H9 (cell line): ENCODE data around the gene CALHM3. TPM values are rescaled to one million over a fixed set of nuclear protein-coding genes. Genes with fewer than 3 reads are reported as not detected.

Source experiments
- DNase-seq: peaks from one replicate; pipeline ENCODE4 v3.0.0-alpha.2; 2017
- H2AFZ ChIP-seq: one replicate; pipeline ENCODE4 v1.6.1; 2013; ENCODE audit warnings: mild to moderate bottlenecking, low read length, control low read depth, moderate library complexity
- H2AK5ac ChIP-seq: 2 replicates; pipeline ENCODE4 v1.6.1; 2013; ENCODE audit warnings: low read length, control low read depth, mixed read lengths; ENCODE audit not compliant: insufficient read length
- H2BK120ac ChIP-seq: one replicate; pipeline ENCODE4 v1.6.1; 2013; ENCODE audit warnings: low read depth, mild to moderate bottlenecking, low read length, control low read depth, inconsistent platforms; ENCODE audit not compliant: poor library complexity, severe bottlenecking
- H2BK12ac ChIP-seq: 2 replicates; pipeline ENCODE4 v1.6.1; 2013; ENCODE audit warnings: low read length, control low read depth, mixed read lengths, low read depth; ENCODE audit not compliant: insufficient read length
- H2BK15ac ChIP-seq: 2 replicates; pipeline ENCODE4 v1.6.1; 2013; ENCODE audit warnings: low read depth, low read length, control low read depth
- H2BK20ac ChIP-seq: one replicate; pipeline ENCODE4 v1.6.1; 2013; ENCODE audit warnings: low read depth, mild to moderate bottlenecking, low read length, control low read depth, inconsistent platforms; ENCODE audit not compliant: poor library complexity, severe bottlenecking
- H2BK5ac ChIP-seq: 2 replicates; pipeline ENCODE4 v1.6.1; 2013; ENCODE audit warnings: low read length, control low read depth, mixed read lengths; ENCODE audit not compliant: insufficient read length
- H3K14ac ChIP-seq: 2 replicates; pipeline ENCODE4 v1.6.1; 2013; ENCODE audit warnings: low read length, control low read depth; ENCODE audit not compliant: insufficient read depth
- H3K18ac ChIP-seq: 2 replicates; pipeline ENCODE4 v1.6.1; 2013; ENCODE audit warnings: low read depth, mild to moderate bottlenecking, mixed read lengths, low read length, control low read depth; ENCODE audit not compliant: insufficient read length
- H3K23ac ChIP-seq: 2 replicates; pipeline ENCODE4 v1.6.1; 2013; ENCODE audit warnings: low read length, control low read depth, mixed read lengths, low read depth; ENCODE audit not compliant: insufficient read length
- H3K23me2 ChIP-seq: 2 replicates; pipeline ENCODE4 v1.6.1; 2013; ENCODE audit warnings: low read depth, mild to moderate bottlenecking, mixed read lengths, low read length, control low read depth; ENCODE audit not compliant: insufficient read length, poor library complexity, severe bottlenecking
- H3K27ac ChIP-seq: 2 replicates; pipeline ENCODE4 v1.5.1; 2013; ENCODE audit warnings: low read length, control low read depth, mixed read lengths, low read depth; ENCODE audit not compliant: insufficient read length
- H3K27me3 ChIP-seq: 2 replicates; pipeline ENCODE4 v1.6.1; 2013; ENCODE audit warnings: low read length, control low read depth, inconsistent platforms; ENCODE audit not compliant: insufficient read depth
- H3K4ac ChIP-seq: 2 replicates; pipeline ENCODE4 v1.6.1; 2013; ENCODE audit warnings: low read depth, mild to moderate bottlenecking, control low read depth, inconsistent platforms, low read length, moderate library complexity
- H3K4me1 ChIP-seq: 2 replicates; pipeline ENCODE4 v1.6.1; 2013; ENCODE audit warnings: low read length, control low read depth, inconsistent platforms; ENCODE audit not compliant: insufficient read depth
- H3K4me2 ChIP-seq: 2 replicates; pipeline ENCODE4 v1.6.1; 2013; ENCODE audit warnings: low read length, control low read depth, mixed read lengths; ENCODE audit not compliant: insufficient read length, insufficient read depth
- H3K56ac ChIP-seq: 2 replicates; pipeline ENCODE4 v1.6.1; 2013; ENCODE audit warnings: low read depth, mild to moderate bottlenecking, mixed read lengths, low read length, control low read depth; ENCODE audit not compliant: insufficient read length
- H3K79me1 ChIP-seq: 2 replicates; pipeline ENCODE4 v1.6.1; 2013; ENCODE audit warnings: low read depth, mild to moderate bottlenecking, moderate library complexity, low read length, control low read depth, inconsistent platforms; ENCODE audit not compliant: insufficient read depth, poor library complexity, severe bottlenecking
- H3K79me2 ChIP-seq: 2 replicates; pipeline ENCODE4 v1.6.1; 2013; ENCODE audit warnings: low read length, control low read depth, inconsistent platforms; ENCODE audit not compliant: insufficient read depth
- H3K9ac ChIP-seq: 2 replicates; pipeline ENCODE4 v1.6.1; 2013; ENCODE audit warnings: low read length, control low read depth, mixed read lengths; ENCODE audit not compliant: insufficient read length; ENCODE audit errors: extremely low read depth
- H3K9me3 ChIP-seq: one replicate; pipeline ENCODE4 v1.6.1; 2013; ENCODE audit warnings: low read depth, low read length, inconsistent platforms; ENCODE audit not compliant: control insufficient read depth
- H3T11ph ChIP-seq: one replicate; pipeline ENCODE4 v1.6.1; 2013; ENCODE audit warnings: mild to moderate bottlenecking, low read length, control low read depth, inconsistent platforms
- H4K20me1 ChIP-seq: one replicate; pipeline ENCODE4 v1.6.1; 2013; ENCODE audit not compliant: control insufficient read depth, insufficient read length, insufficient read depth
- H4K5ac ChIP-seq: 2 replicates; pipeline ENCODE4 v1.6.1; 2013; ENCODE audit warnings: low read depth, mild to moderate bottlenecking, mixed read lengths, low read length, control low read depth; ENCODE audit not compliant: insufficient read length
- H4K8ac ChIP-seq: replicated peaks from 2 replicates; pipeline ENCODE4 v1.6.1; 2013; ENCODE audit warnings: low read length, control low read depth, mixed read lengths, low read depth; ENCODE audit not compliant: insufficient read length
- H4K91ac ChIP-seq: 2 replicates; pipeline ENCODE4 v1.6.1; 2013; ENCODE audit warnings: low read depth, mild to moderate bottlenecking, moderate library complexity, mixed read lengths, low read length, control low read depth; ENCODE audit not compliant: insufficient read length
- H3K27ac Mint-ChIP-seq, 3 experiments: 2 replicates in 2 of 3; 3 replicates in 1 of 3; pipeline ENCODE4 v1.8.0; 2020 to 2021; ENCODE audit warnings: mixed read lengths in 3 of 3, mild to moderate bottlenecking in 1 of 3, moderate library complexity in 1 of 3
- H3K27me3 Mint-ChIP-seq: 2 replicates; pipeline ENCODE4 v1.8.0; 2021; ENCODE audit warnings: low read depth, mild to moderate bottlenecking, moderate library complexity, mixed read lengths
- H3K36me3 Mint-ChIP-seq, 3 experiments: 2 replicates in 2 of 3; 3 replicates in 1 of 3; pipeline ENCODE4 v1.8.0; 2020 to 2021; ENCODE audit warnings: low read depth in 3 of 3, mixed read lengths in 3 of 3; ENCODE audit not compliant: insufficient read depth in 1 of 3
- H3K4me1 Mint-ChIP-seq, 2 experiments: 2 replicates each; pipeline ENCODE4 v1.8.0; 2020; ENCODE audit warnings: mixed read lengths in 2 of 2
- H3K4me3 Mint-ChIP-seq, 2 experiments: 2 replicates in 1 of 2; 3 replicates in 1 of 2; pipeline ENCODE4 v1.8.0; 2020 to 2021; ENCODE audit warnings: mild to moderate bottlenecking in 2 of 2, mixed read lengths in 2 of 2, moderate library complexity in 1 of 2
- H3K9me3 Mint-ChIP-seq, 2 experiments: 2 replicates in 1 of 2; 3 replicates in 1 of 2; pipeline ENCODE4 v1.8.0; 2020; ENCODE audit warnings: mild to moderate bottlenecking in 2 of 2, mixed read lengths in 2 of 2, moderate library complexity in 1 of 2
- WGBS: extraction: QIAGEN DNeasy Blood & Tissue Kit; methylation state at CpG from one replicate; pipeline ENCODE4 v1.1.7; 2013; ENCODE audit warnings: missing lambda C conversion rate, low lambda C conversion rate, mixed read lengths; ENCODE audit not compliant: insufficient read length; ENCODE audit errors: extremely low coverage; 5-methylcytosine and 5-hydroxymethylcytosine counted together
- total RNA-seq: library from RNA; stranded (reverse); gene quantifications from 2 replicates; pipeline ENCODE4 v1.2.1, GENCODE V29; 2021
- TF ChIP-seq, protein P1 (sequence below): fragments of 200-600 bp; sonication (generic); conservative IDR thresholded peaks from 3 replicates; pipeline ENCODE4 v1.8.0; 2021; ENCODE audit warnings: antibody characterized with exemption, mild to moderate bottlenecking

Gene CALHM3
- total RNA-seq, 1 experiment from 2014 or later = not detected

DNA sequence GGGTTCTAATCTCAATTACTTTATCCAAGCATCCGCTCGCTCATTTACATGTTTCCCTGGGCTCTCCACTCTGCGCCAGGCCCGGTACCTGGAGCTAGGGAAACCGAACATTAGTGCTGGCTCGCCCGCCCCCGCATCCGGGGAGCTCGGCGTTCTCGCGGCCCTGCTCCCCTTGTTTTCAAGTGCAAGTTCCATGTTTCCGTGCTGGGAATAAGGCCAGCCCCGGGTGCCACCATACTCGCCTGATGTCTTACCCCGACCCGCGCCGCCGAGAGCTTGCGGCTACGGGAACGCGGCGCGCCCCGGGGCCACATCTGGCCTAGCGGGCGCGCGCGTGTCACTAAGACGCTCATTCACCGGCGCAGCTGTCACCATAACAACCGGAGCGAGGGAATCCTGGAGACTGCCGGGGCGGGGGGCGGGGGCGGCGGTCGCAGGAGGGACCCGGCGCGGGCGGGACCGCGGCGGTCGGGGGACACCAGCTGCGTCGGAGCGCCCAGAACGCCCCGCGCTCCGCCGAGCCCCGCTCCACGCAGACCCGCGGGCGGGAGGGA lies 14.4 kb upstream of the CALHM3 start, which contains the start of gene NEURL1:
Gene NEURL1, plus strand, starts transcription at position 344 of the 554 bp plus-strand sequence. CDS start 683 bp downstream, outside the sequence.
- Histone ChIP-seq H4K91ac (no peak within 1 kb of the TSS), H3K4me1 (no peaks in the 10 kb centered on the region; the same call in 1 of the 2 replicates), H3K18ac (no peak within 1 kb of the TSS), H3K9me3 (no peaks in the 10 kb centered on the region), H3K4me2 (peak within 1 kb of the TSS; percentile 39), H3K27ac (no peak within 1 kb of the TSS), H3K79me2 (no peaks in the 10 kb centered on the region), H2BK12ac (no peak within 1 kb of the TSS), H2BK15ac (no peak within 1 kb of the TSS), H4K5ac (no peak within 1 kb of the TSS), H3K14ac (no peak within 1 kb of the TSS; the same call in 1 of the 2 replicates), H2BK120ac (no peak within 1 kb of the TSS), H2BK20ac (no peak within 1 kb of the TSS), H2AFZ (no peak within 1 kb of the TSS), H3K56ac (no peak within 1 kb of the TSS), H3T11ph (no peak within 1 kb of the TSS), H3K9ac (no peak within 1 kb of the TSS), H3K4ac (no peak within 1 kb of the TSS), H4K20me1 (no peaks in the 10 kb centered on the region), H2AK5ac (no peak within 1 kb of the TSS), H2BK5ac (no peak within 1 kb of the TSS), H4K8ac (no peak within 1 kb of the TSS), H3K79me1 (no peaks in the 10 kb centered on the region), H3K23me2 (peaks cover 4% of the 10 kb centered on the region), H3K27me3 (peaks cover 10% of the 10 kb centered on the region; the same call in 1 of the 2 replicates), H3K23ac (no peak within 1 kb of the TSS)
- TF ChIP-seq, protein P1, sequence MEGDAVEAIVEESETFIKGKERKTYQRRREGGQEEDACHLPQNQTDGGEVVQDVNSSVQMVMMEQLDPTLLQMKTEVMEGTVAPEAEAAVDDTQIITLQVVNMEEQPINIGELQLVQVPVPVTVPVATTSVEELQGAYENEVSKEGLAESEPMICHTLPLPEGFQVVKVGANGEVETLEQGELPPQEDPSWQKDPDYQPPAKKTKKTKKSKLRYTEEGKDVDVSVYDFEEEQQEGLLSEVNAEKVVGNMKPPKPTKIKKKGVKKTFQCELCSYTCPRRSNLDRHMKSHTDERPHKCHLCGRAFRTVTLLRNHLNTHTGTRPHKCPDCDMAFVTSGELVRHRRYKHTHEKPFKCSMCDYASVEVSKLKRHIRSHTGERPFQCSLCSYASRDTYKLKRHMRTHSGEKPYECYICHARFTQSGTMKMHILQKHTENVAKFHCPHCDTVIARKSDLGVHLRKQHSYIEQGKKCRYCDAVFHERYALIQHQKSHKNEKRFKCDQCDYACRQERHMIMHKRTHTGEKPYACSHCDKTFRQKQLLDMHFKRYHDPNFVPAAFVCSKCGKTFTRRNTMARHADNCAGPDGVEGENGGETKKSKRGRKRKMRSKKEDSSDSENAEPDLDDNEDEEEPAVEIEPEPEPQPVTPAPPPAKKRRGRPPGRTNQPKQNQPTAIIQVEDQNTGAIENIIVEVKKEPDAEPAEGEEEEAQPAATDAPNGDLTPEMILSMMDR = no peak
- peaks cover 67% of the 10 kb centered on the region for H3K27me3 Mint-ChIP-seq
- H3K4me3 Mint-ChIP-seq = peak within 1 kb of the TSS; percentile 74 to 85
- H3K9me3 Mint-ChIP-seq = no peaks in the 10 kb centered on the region
- H3K27ac Mint-ChIP-seq = no peak within 1 kb of the TSS
- WGBS = no CpG with 5 or more reads among the region's 65 CpGs
- DNase-seq = peak; percentile 62
- H3K36me3 Mint-ChIP-seq = no peaks in the 10 kb centered on the region
- H3K4me1 Mint-ChIP-seq = peaks cover 17 to 21% of the 10 kb centered on the region in 2 experiments
